Stomach (tissue), 9 donors: ENCODE measurements around the gene FRMPD4. TPM values are rescaled to one million over a fixed set of nuclear protein-coding genes. Genes with fewer than 3 reads are reported as not detected.
"Not testable (repeated sequence)": the region's sequence is repeated elsewhere in the genome, so short reads cannot be mapped to it uniquely, and the experiment has no call there.

Experiments used
- DNase-seq, 2 donors: peaks; one replicate each; pipeline versions ENCODE4 v3.0.0 to v3.0.0-alpha.2; 2013 to 2019
- H3K27ac ChIP-seq, 5 donors: fragments of 200-600 bp in 4 of 5; sonication (generic) in 4 of 5; one replicate each; pipeline ENCODE4 v1.5.1; 2013 to 2019; ENCODE audit warnings: mild to moderate bottlenecking in 1 of 5, moderate library complexity in 1 of 5
- H3K27me3 ChIP-seq, 3 donors: fragments of 200-600 bp; sonication (generic); one replicate each; pipeline ENCODE4 v1.5.1; 2017 to 2019; ENCODE audit warnings: mixed run types in 1 of 3
- H3K36me3 ChIP-seq, 4 donors: fragments of 200-600 bp; sonication (generic); 1 replicate in 3 of 4; 2 replicates in 1 of 4; pipeline ENCODE4 v1.5.1; 2016 to 2019
- H3K4me1 ChIP-seq, 4 donors: fragments of 200-600 bp; sonication (generic); one replicate each; pipeline ENCODE4 v1.5.1; 2016 to 2019
- H3K4me3 ChIP-seq, 4 donors: fragments of 200-600 bp; sonication (generic) in 3 of 4; one replicate each; pipeline ENCODE4 v1.5.1; 2016 to 2019; ENCODE audit warnings: mild to moderate bottlenecking in 1 of 4
- H3K9me3 ChIP-seq, 4 donors: fragments of 200-600 bp; sonication (generic); one replicate each; pipeline ENCODE4 v1.5.1; 2016 to 2019
- CTCF ChIP-seq, 7 experiments: fragments of 450-650 bp in 4 of 7; fragments of 200-600 bp in 3 of 7; sonication (generic) in 3 of 7; IDR thresholded peaks; one replicate each; pipeline ENCODE4 v1.5.1; 2016 to 2019; ENCODE audit warnings: antibody characterized with exemption in 7 of 7, control low read depth in 2 of 7, mild to moderate bottlenecking in 1 of 7
- EP300 ChIP-seq: sonication (generic); formaldehyde crosslinking; IDR thresholded peaks from one replicate; pipeline ENCODE4 v1.6.1; 2017; ENCODE audit warnings: antibody characterized with exemption
- POLR2A ChIP-seq, 4 donors: fragments of 450-650 bp; IDR thresholded peaks; one replicate each; pipeline ENCODE4 v1.6.1; 2016; ENCODE audit warnings: antibody characterized with exemption in 4 of 4, control low read depth in 2 of 4, mild to moderate bottlenecking in 1 of 4, moderate library complexity in 1 of 4
- POLR2AphosphoS5 ChIP-seq, 3 donors: sonication (generic); formaldehyde crosslinking; IDR thresholded peaks; one replicate each; pipeline ENCODE4 v1.6.1; 2016; ENCODE audit warnings: antibody characterized with exemption in 3 of 3
- WGBS, 5 donors: extraction: QIAGEN DNeasy Blood & Tissue Kit in 3 of 5; methylation state at CpG; one replicate each; pipeline versions ENCODE4 v1.1.5 to v1.1.7; 2013 to 2018; 5-methylcytosine and 5-hydroxymethylcytosine counted together
- intact Hi-C: fragments of 100-400 bp; cut with DNase I; formaldehyde crosslinking; loops from one replicate; pipeline ENCODE4 v1.15.1; 2023; ENCODE audit warnings: low total_unique reads
- polyA plus RNA-seq, 3 donors: library from polyadenylated mRNA; stranded (reverse); fragments of 200-250 nt; gene quantifications; one replicate each; pipeline ENCODE4 v1.2.3, GENCODE V29; 2013
- total RNA-seq, 5 donors: library from RNA; depleted of rRNA; stranded (reverse); fragments of >200 nt; gene quantifications; one replicate each; pipeline versions ENCODE4 v1.1.0 to v1.2.3, GENCODE V29; 2014 to 2016
- donor health status: healthy with polysubstance abuse.
- donor health status: Bipolar disorder and iron deficiency.
- donor health status: healthy.

Gene FRMPD4
- total and polyA plus RNA-seq, 8 donors, result 0.03 to 2.6 (median 0.55) TPM; not detected in 5

GRCh38 chrX:12497832-12498591 is 359.7 kb downstream of the FRMPD4 start:
- H3K27me3 ChIP-seq, result no peaks in the 10 kb centered on the region
- TF ChIP-seq EP300 (no peak), POLR2AphosphoS5 (IDR thresholded peaks at IDR 0.05) (no peak), CTCF (IDR thresholded peaks at IDR 0.05) (no peak), POLR2A (IDR thresholded peaks at IDR 0.05) (no peak)
- H3K36me3 ChIP-seq, result no peaks in the 10 kb centered on the region
- no peaks in the 10 kb centered on the region for H3K4me1 ChIP-seq
- intact Hi-C loops, result no loop called here
- 46 to 70% (median 66%) methylated on average over 5 to 8 of the region's 8 CpGs for WGBS, 5 donors
- H3K4me3 ChIP-seq, result no peak overlapping the region
- H3K9me3 ChIP-seq, result no peaks in the 10 kb centered on the region
- DNase-seq, result no peak
- H3K27ac ChIP-seq, result no peak overlapping the region

DNA sequence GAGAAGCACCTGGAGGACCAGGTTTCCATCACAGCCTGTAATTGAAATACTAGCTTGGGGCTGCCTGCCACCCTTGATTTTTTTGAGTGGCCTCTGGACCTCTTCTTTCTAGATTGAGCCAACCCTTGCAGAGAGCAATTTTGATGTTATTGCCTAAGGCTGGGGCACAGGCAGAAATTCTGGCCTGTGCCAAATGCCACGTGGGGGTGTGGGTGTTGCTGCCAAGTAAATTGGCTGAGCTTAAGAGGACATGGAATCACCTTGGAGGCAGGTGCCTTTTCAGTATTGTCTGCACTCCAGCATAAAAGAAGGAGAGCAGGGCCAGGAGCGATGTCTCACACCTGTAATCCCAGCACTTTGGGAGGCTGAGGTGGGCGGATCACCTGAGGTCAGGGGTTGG is 366.9 kb downstream of the FRMPD4 start:
- Histone ChIP-seq H3K36me3 (no peaks in the 10 kb centered on the region), H3K9me3 (peaks cover 0 to 5% (median 0%) of the 10 kb centered on the region in 4 donors), H3K27ac (no peak overlapping the region), H3K4me1 (no peaks in the 10 kb centered on the region), H3K27me3 (no peaks in the 10 kb centered on the region), H3K4me3 (no peak overlapping the region)
- no peak for DNase-seq
- intact Hi-C loops, result no loop called here
- 68 to 92% (median 78%) methylated on average over 2 to 3 of the region's 3 CpGs for WGBS, 5 donors
- TF ChIP-seq POLR2AphosphoS5 (IDR thresholded peaks at IDR 0.05) (no peak), CTCF (IDR thresholded peaks at IDR 0.05) (no peak)

DNA sequence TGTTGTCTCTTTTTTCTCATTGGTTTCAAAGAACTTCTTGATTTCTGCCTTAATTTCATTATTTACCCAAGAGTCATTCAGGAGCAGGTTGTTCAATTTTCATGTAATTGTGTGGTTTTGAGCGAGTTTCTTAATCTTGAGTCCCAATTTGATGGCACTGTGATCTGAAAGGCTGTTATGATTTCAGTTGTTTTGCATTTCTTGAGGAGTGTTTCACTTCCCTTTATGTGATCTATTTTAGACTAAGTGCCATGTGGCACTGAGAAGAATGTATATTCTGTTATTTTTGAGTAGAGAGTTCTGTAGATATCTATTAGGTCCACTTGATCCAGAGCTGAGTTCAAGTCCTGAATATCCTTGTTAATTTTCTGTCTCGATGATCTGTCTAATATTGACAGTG is 377.1 kb downstream of the FRMPD4 start:
- H3K9me3 ChIP-seq, result peaks cover 0 to 24% (median 12%) of the 10 kb centered on the region in 4 donors
- H3K4me3 ChIP-seq, H3K27ac ChIP-seq, H3K36me3 ChIP-seq, DNase-seq, intact Hi-C loops, H3K27me3 ChIP-seq, H3K4me1 ChIP-seq: not testable (repeated sequence)
- 68 to 83% (median 74%) methylated on average over 2 of the region's 2 CpGs for WGBS, 5 donors

GRCh38 chrX:12526306-12526705 is 388.0 kb downstream of the FRMPD4 start:
- WGBS, 5 donors, result 32 to 51% (median 42%) methylated on average over 4 to 5 of the region's 5 CpGs
- H3K36me3 ChIP-seq, result no peaks in the 10 kb centered on the region
- TF ChIP-seq POLR2A (IDR thresholded peaks at IDR 0.05) (no peak), EP300 (no peak), POLR2AphosphoS5 (IDR thresholded peaks at IDR 0.05) (no peak), CTCF (IDR thresholded peaks at IDR 0.05) (no peak)
- H3K27me3 ChIP-seq, result no peaks in the 10 kb centered on the region
- H3K4me1 ChIP-seq, result no peaks in the 10 kb centered on the region
- H3K4me3 ChIP-seq, result no peak overlapping the region
- DNase-seq, result no peak
- no peak overlapping the region for H3K27ac ChIP-seq
- intact Hi-C loops, result no loop called here
- H3K9me3 ChIP-seq, result peaks cover 0 to 6% (median 0%) of the 10 kb centered on the region in 4 donors

GRCh38 chrX:12538096-12538495 is 399.8 kb downstream of the FRMPD4 start:
- DNase-seq, intact Hi-C loops, H3K9me3 ChIP-seq, H3K36me3 ChIP-seq, H3K27ac ChIP-seq, H3K4me3 ChIP-seq, H3K4me1 ChIP-seq, H3K27me3 ChIP-seq: not testable (repeated sequence)
- WGBS, 5 donors, result 57 to 86% (median 62%) methylated on average over 4 to 11 of the region's 11 CpGs

GRCh38 chrX:12542251-12542650 is 404.0 kb downstream of the FRMPD4 start:
- H3K27ac ChIP-seq, H3K4me3 ChIP-seq, intact Hi-C loops, H3K27me3 ChIP-seq, H3K36me3 ChIP-seq, H3K9me3 ChIP-seq, H3K4me1 ChIP-seq, DNase-seq: not testable (repeated sequence)
- WGBS, 5 donors, result 71 to 78% (median 75%) methylated on average over 3 of the region's 3 CpGs
